ENCODE data around the gene OAS2.

DNA sequence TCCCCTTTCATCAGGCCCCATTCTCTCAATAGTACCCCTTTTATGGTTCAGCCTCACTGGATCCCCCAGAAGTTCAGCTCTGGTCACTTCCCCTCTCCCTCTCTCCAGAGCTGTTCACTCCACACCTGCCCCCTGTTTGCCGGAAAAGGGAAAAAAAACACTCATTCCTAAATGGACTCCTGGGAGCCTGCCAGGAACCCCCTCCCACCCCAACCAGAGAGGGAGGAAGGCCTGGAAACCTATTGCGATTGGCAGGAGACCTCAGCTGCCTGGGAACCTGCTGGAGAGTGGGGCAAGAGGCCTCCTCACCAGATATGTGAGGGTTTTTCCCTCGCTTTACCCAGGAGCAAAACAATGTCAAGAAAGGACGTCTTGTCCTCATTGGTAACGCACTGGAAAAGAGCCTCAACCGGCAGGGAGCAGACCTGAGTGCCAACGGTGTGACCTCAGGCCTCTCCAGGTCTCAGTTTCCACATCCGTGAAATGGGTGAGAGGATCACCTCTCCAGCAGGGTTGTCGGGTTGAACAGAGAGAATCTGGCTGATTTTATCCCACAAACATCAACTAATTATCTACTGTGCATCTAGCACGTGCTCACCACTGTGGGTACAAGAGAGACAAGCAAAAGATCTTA lies 82.9 kb downstream of the OAS2 start:
- TF ChIP-seq, protein P1, sequence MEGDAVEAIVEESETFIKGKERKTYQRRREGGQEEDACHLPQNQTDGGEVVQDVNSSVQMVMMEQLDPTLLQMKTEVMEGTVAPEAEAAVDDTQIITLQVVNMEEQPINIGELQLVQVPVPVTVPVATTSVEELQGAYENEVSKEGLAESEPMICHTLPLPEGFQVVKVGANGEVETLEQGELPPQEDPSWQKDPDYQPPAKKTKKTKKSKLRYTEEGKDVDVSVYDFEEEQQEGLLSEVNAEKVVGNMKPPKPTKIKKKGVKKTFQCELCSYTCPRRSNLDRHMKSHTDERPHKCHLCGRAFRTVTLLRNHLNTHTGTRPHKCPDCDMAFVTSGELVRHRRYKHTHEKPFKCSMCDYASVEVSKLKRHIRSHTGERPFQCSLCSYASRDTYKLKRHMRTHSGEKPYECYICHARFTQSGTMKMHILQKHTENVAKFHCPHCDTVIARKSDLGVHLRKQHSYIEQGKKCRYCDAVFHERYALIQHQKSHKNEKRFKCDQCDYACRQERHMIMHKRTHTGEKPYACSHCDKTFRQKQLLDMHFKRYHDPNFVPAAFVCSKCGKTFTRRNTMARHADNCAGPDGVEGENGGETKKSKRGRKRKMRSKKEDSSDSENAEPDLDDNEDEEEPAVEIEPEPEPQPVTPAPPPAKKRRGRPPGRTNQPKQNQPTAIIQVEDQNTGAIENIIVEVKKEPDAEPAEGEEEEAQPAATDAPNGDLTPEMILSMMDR (conservative IDR thresholded peaks at IDR 0.05; ENCODE audit: low read depth, low read length) = no peak
- no peak for TF ChIP-seq EZH2 (IDR thresholded peaks at IDR 0.05; ENCODE audit: low read length, unreplicated experiment)
- no peak for TF ChIP-seq EZH2phosphoT487 (IDR thresholded peaks at IDR 0.05; ENCODE audit: borderline replicate concordance, low read length)
